Measurements from ENCODE around the gene RAP1A.
A peak's percentile ranks its signal among the peaks of the same experiment; 100 is the strongest.

RAP1A gene

DNA sequence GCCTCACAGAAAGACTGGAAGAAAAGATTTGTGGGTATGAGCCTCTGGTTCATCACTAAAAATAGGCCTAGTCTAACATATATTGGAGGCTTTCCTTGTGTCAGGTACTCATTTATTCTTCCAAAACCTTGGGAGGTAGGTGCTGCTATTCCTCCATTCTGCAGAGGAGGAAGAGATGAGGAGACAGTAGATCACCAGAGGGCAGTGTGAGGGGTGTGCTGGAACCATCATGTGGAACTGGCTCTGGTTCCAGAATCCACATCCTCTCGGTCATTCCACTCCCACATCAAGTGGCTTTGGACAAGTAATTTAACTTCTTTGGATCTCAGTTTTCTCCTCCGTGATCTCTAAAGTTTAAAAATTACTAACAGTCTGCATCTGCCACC is 127.0 kb downstream of the RAP1A start:
- in situ Hi-C loops (cut with HindIII; ENCODE audit: low sequenced_read_pairs): no loop called here
- DNase-seq (ENCODE audit: low read depth, low spot score): no peak
- TF ChIP-seq, protein P1, sequence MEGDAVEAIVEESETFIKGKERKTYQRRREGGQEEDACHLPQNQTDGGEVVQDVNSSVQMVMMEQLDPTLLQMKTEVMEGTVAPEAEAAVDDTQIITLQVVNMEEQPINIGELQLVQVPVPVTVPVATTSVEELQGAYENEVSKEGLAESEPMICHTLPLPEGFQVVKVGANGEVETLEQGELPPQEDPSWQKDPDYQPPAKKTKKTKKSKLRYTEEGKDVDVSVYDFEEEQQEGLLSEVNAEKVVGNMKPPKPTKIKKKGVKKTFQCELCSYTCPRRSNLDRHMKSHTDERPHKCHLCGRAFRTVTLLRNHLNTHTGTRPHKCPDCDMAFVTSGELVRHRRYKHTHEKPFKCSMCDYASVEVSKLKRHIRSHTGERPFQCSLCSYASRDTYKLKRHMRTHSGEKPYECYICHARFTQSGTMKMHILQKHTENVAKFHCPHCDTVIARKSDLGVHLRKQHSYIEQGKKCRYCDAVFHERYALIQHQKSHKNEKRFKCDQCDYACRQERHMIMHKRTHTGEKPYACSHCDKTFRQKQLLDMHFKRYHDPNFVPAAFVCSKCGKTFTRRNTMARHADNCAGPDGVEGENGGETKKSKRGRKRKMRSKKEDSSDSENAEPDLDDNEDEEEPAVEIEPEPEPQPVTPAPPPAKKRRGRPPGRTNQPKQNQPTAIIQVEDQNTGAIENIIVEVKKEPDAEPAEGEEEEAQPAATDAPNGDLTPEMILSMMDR (IDR thresholded peaks at IDR 0.05; ENCODE audit: low read depth, low read length): no peak
- no peak overlapping the region for H3K4me3 ChIP-seq (ENCODE audit: low read depth, low read length)

GRCh38 chr1:111747282-111747734 is 127.7 kb downstream of the RAP1A start:
- in situ Hi-C loops (cut with HindIII; ENCODE audit: low sequenced_read_pairs): no loop called here
- DNase-seq (ENCODE audit: low read depth, low spot score): peak; percentile 61
- no peak overlapping the region for H3K4me3 ChIP-seq (ENCODE audit: low read depth, low read length)
- TF ChIP-seq, protein P1 (IDR thresholded peaks at IDR 0.05; ENCODE audit: low read depth, low read length): peak; percentile 67

GRCh38 chr1:111747947-111748346 is 128.4 kb downstream of the RAP1A start:
- no peak overlapping the region for H3K4me3 ChIP-seq (ENCODE audit: low read depth, low read length)
- TF ChIP-seq, protein P1 (IDR thresholded peaks at IDR 0.05; ENCODE audit: low read depth, low read length): no peak
- DNase-seq (ENCODE audit: low read depth, low spot score): no peak
- in situ Hi-C loops (cut with HindIII; ENCODE audit: low sequenced_read_pairs): no loop called here

DNA sequence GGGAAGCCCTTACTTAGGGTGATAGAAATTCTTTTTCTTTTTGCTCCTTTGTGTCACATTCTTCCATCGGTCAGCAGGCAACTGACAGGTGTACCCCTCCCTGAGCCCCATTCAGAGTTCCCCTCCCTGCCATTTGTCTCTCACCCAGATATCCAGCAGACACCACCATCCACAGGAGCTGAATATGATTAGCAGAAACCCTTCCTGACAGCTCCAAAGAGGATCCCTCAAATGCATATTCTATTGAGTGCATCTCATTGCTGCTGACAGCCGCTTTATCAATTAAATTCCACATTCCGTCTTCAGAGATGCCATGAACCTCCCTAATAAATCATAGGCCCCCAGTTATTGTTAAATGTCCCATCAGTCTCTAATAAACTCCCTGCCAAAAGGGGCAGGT is 130.0 kb downstream of the RAP1A start:
- TF ChIP-seq, protein P1 (IDR thresholded peaks at IDR 0.05; ENCODE audit: low read depth, low read length): no peak
- in situ Hi-C loops (cut with HindIII; ENCODE audit: low sequenced_read_pairs): no loop called here
- no peak for DNase-seq (ENCODE audit: low read depth, low spot score)
- H3K4me3 ChIP-seq (ENCODE audit: low read depth, low read length): no peak overlapping the region

DNA sequence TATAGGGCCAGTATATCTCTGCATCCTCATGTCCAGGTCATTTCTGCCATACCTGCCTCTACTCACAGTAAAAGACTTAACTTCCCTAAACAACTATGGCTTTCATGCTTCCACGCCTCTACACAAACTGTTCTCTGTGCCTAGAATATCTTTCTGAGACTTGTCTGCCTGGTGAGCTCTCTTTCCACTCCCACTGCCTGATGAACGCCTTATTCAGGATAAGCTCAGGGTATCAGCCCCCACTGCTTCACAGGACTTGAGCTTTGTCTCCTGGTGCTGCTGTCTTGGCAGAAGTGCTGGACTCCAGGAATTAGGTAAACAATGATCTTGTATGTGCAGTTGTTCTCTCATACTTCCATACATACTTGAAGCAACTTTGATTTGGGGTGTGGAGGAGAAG is 131.3 kb downstream of the RAP1A start:
- TF ChIP-seq, protein P1 (IDR thresholded peaks at IDR 0.05; ENCODE audit: low read depth, low read length): no peak
- no peak overlapping the region for H3K4me3 ChIP-seq (ENCODE audit: low read depth, low read length)
- in situ Hi-C loops (cut with HindIII; ENCODE audit: low sequenced_read_pairs): no loop called here
- no peak for DNase-seq (ENCODE audit: low read depth, low spot score)

DNA sequence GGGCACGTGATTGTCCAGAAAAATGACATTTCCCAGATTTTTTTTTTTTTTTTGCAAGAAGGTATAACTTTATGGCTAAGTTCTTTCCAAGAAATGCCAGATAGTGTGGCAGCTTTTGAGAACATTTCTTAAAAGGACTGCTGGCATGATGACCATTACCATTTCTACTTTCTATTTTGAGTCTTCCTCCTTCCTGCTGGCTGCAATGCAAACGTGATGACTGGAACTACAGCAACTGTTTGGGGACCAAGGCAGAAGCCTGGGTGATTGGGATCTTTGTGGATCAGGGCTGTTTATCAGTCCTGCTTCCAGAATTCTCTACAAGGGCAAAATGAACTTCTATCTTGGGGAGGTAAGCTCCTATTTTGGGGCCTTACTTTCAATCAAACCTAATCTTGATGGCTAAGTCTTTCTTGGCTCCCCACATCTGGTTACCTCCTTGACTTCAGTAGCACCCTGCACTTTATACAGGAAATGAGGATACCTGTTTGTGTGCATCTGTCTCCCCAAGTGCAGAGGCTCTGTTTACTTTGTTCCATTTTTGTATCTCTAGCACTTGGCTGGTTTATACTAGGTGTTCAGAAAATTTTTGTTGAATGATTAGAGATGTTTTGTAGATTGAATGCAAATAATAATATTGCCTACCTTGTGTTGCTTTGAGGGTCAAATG is 132.5 kb downstream of the RAP1A start:
- in situ Hi-C loops (cut with HindIII; ENCODE audit: low sequenced_read_pairs): no loop called here
- TF ChIP-seq, protein P1 (IDR thresholded peaks at IDR 0.05; ENCODE audit: low read depth, low read length): no peak
- H3K4me3 ChIP-seq (ENCODE audit: low read depth, low read length): no peak overlapping the region
- DNase-seq (ENCODE audit: low read depth, low spot score): no peak
